ENCODE measurements around the gene PPT1.

- TF ChIP-seq CTCF (IDR thresholded peaks at IDR 0.05) (no peak), POLR2A (IDR thresholded peaks at IDR 0.05) (no peak)
These were observed 58.4 kb downstream of the PPT1 start for GRCh38 chr1:40038697-40039096.

All from vagina (tissue), 2 donors.